IMR-90 (cell line): ENCODE data around the gene NT5DC3. TPM values are rescaled to one million over a fixed set of nuclear protein-coding genes. Genes with fewer than 3 reads are reported as not detected.

Source experiments
- ATAC-seq: fragments of 200-7000 bp; cut with Tn5 transposase; 2 replicates; pipeline ENCODE4 v1.9.1; 2020; ENCODE audit warnings: low read depth, mild to moderate bottlenecking, moderate library complexity
- BruUV-seq: library from RNA; stranded (reverse); fragments of 400-500 nt; replicated peaks from 2 replicates; lab custom pipeline; 2021; lab: Mats Ljungman, UMichigan
- CTCF ChIA-PET: fragments of 300-600 bp; formaldehyde crosslinking; extraction: SDS; loops from one replicate; lab custom pipeline; 2021; ENCODE audit warnings: antibody characterized with exemption; lab: Yijun Ruan, JAX
- POLR2A ChIA-PET: fragments of 300-600 bp; sonication (Branson Sonifier 250); formaldehyde crosslinking; loops from one replicate; lab custom pipeline; 2022; ENCODE audit warnings: antibody characterized with exemption; ENCODE audit not compliant: unreplicated experiment; lab: Charles Lee
- DNase-seq: peaks from one replicate; pipeline ENCODE4 v3.0.0; 2013
- H2AFZ ChIP-seq: replicated peaks from 2 replicates; pipeline ENCODE3; 2013; ENCODE audit warnings: low read length, mild to moderate bottlenecking; ENCODE audit not compliant: poor library complexity
- H2AK5ac ChIP-seq: 2 replicates; pipeline ENCODE4 v1.6.1; 2013; ENCODE audit warnings: low read depth, low read length, inconsistent platforms
- H2AK9ac ChIP-seq: replicated peaks from 2 replicates; pipeline ENCODE3; 2013; ENCODE audit warnings: mild to moderate bottlenecking, low read depth, low read length, moderate library complexity; ENCODE audit not compliant: poor library complexity
- H2BK120ac ChIP-seq: 2 replicates; pipeline ENCODE4 v1.6.1; 2013; ENCODE audit warnings: low read depth, low read length, inconsistent platforms
- H2BK15ac ChIP-seq: 3 replicates; pipeline ENCODE4 v1.6.1; 2013; ENCODE audit warnings: low read depth, low read length, inconsistent platforms
- H2BK20ac ChIP-seq: 2 replicates; pipeline ENCODE4 v1.6.1; 2013; ENCODE audit warnings: low read depth, mild to moderate bottlenecking, inconsistent platforms, low read length, moderate library complexity
- H2BK5ac ChIP-seq: 2 replicates; pipeline ENCODE4 v1.6.1; 2013; ENCODE audit warnings: mild to moderate bottlenecking, low read depth, low read length, inconsistent platforms; ENCODE audit not compliant: poor library complexity, severe bottlenecking
- H3K14ac ChIP-seq: replicated peaks from 2 replicates; pipeline ENCODE4 v1.6.1; 2013; ENCODE audit warnings: low read depth, low read length, inconsistent platforms
- H3K18ac ChIP-seq: 2 replicates; pipeline ENCODE4 v1.6.1; 2013; ENCODE audit warnings: low read depth, low read length, control low read depth
- H3K23ac ChIP-seq: 2 replicates; pipeline ENCODE4 v1.6.1; 2013; ENCODE audit warnings: low read depth, low read length, inconsistent platforms
- H3K27ac ChIP-seq: 2 replicates; pipeline ENCODE4 v1.5.1; 2013; ENCODE audit warnings: mild to moderate bottlenecking, control low read depth, low read length; ENCODE audit not compliant: insufficient read depth
- H3K27me3 ChIP-seq: 2 replicates; pipeline ENCODE4 v1.6.1; 2013; ENCODE audit warnings: low read length; ENCODE audit not compliant: control insufficient read depth, insufficient read depth
- H3K36me3 ChIP-seq: 2 replicates; pipeline ENCODE4 v1.6.1; 2013; ENCODE audit warnings: low read length, mixed read lengths; ENCODE audit not compliant: control insufficient read depth, insufficient read depth
- H3K4ac ChIP-seq: 2 replicates; pipeline ENCODE4 v1.6.1; 2013; ENCODE audit warnings: low read depth, low read length, inconsistent platforms
- H3K4me1 ChIP-seq: 2 replicates; pipeline ENCODE4 v1.6.1; 2013; ENCODE audit warnings: low read length, mixed read lengths; ENCODE audit not compliant: control insufficient read depth, insufficient read depth
- H3K4me2 ChIP-seq: 2 replicates; pipeline ENCODE4 v1.6.1; 2013; ENCODE audit warnings: low read depth, mild to moderate bottlenecking, control low read depth, low read length, moderate library complexity
- H3K4me3 ChIP-seq: 2 replicates; pipeline ENCODE4 v1.5.1; 2013; ENCODE audit warnings: low read depth, mild to moderate bottlenecking, control low read depth, low read length, moderate library complexity; ENCODE audit not compliant: insufficient read depth
- H3K56ac ChIP-seq: 2 replicates; pipeline ENCODE4 v1.6.1; 2013; ENCODE audit warnings: low read length, inconsistent platforms; ENCODE audit not compliant: insufficient read depth; ENCODE audit errors: extremely low read depth
- H3K79me1 ChIP-seq, 2 experiments: 2 replicates each; pipeline ENCODE4 v1.6.1; 2013; ENCODE audit warnings: low read length in 2 of 2, inconsistent platforms in 1 of 2, low read depth in 1 of 2
- H3K9ac ChIP-seq: 2 replicates; pipeline ENCODE4 v1.6.1; 2013; ENCODE audit warnings: low read depth, low read length, control low read depth
- H3K9me1 ChIP-seq: 2 replicates; pipeline ENCODE4 v1.6.1; 2013; ENCODE audit warnings: low read length, inconsistent platforms; ENCODE audit not compliant: insufficient read depth
- H3K9me3 ChIP-seq: 2 replicates; pipeline ENCODE4 v1.6.1; 2013; ENCODE audit warnings: low read length; ENCODE audit not compliant: control insufficient read depth, insufficient read depth
- H4K20me1 ChIP-seq: 2 replicates; pipeline ENCODE4 v1.6.1; 2013; ENCODE audit warnings: low read length, inconsistent platforms; ENCODE audit not compliant: insufficient read depth
- H4K5ac ChIP-seq: 2 replicates; pipeline ENCODE4 v1.6.1; 2013; ENCODE audit warnings: mild to moderate bottlenecking, low read depth, low read length, control low read depth
- H4K8ac ChIP-seq, 2 experiments: 2 replicates each; pipeline ENCODE4 v1.6.1; 2013; ENCODE audit warnings: low read depth in 2 of 2, low read length in 2 of 2, control low read depth in 1 of 2, inconsistent platforms in 1 of 2
- H4K91ac ChIP-seq: 2 replicates; pipeline ENCODE4 v1.6.1; 2013; ENCODE audit warnings: low read depth, low read length, inconsistent platforms; ENCODE audit not compliant: insufficient read depth
- BHLHE40 ChIP-seq: fragments of 150-350 bp; IDR thresholded peaks from 2 replicates; pipeline ENCODE4 v1.6.1; 2016; ENCODE audit warnings: mild to moderate bottlenecking, low read depth, low read length
- CEBPB ChIP-seq: IDR thresholded peaks from 2 replicates; pipeline ENCODE4 v1.6.1; 2012; ENCODE audit warnings: low read depth, low read length, improper control_type of control experiment
- CHD1 ChIP-seq: IDR thresholded peaks from 2 replicates; pipeline ENCODE4 v1.6.1; 2012; ENCODE audit warnings: low read depth, low read length, improper control_type of control experiment
- FOS ChIP-seq: fragments of 150-350 bp; IDR thresholded peaks from 2 replicates; pipeline ENCODE4 v1.6.1; 2016; ENCODE audit warnings: low read depth, low read length
- MAFK ChIP-seq: IDR thresholded peaks from 2 replicates; pipeline ENCODE4 v1.6.1; 2012; ENCODE audit warnings: low read depth, low read length, improper control_type of control experiment
- MAZ ChIP-seq: IDR thresholded peaks from 2 replicates; pipeline ENCODE4 v1.6.1; 2012; ENCODE audit warnings: low read depth, mild to moderate bottlenecking, low read length, improper control_type of control experiment, moderate library complexity, borderline replicate concordance
- MXI1 ChIP-seq: IDR thresholded peaks from 2 replicates; pipeline ENCODE4 v1.6.1; 2012; ENCODE audit warnings: low read depth, mild to moderate bottlenecking, low read length, moderate library complexity, borderline replicate concordance
- NFE2L2 ChIP-seq: fragments of 150-350 bp; IDR thresholded peaks from 2 replicates; pipeline ENCODE4 v1.6.1; 2016; ENCODE audit warnings: low read depth, mild to moderate bottlenecking, low read length
- POLR2A ChIP-seq: IDR thresholded peaks from 2 replicates; pipeline ENCODE4 v1.6.1; 2012; ENCODE audit warnings: mild to moderate bottlenecking, low read depth, low read length
- RAD21 ChIP-seq: IDR thresholded peaks from 2 replicates; pipeline ENCODE4 v1.6.1; 2012; ENCODE audit warnings: low read length, improper control_type of control experiment
- RCOR1 ChIP-seq: IDR thresholded peaks from 2 replicates; pipeline ENCODE4 v1.6.1; 2012; ENCODE audit warnings: mild to moderate bottlenecking, low read length, improper control_type of control experiment; ENCODE audit not compliant: insufficient replicate concordance
- RFX5 ChIP-seq: IDR thresholded peaks from 2 replicates; pipeline ENCODE4 v1.8.0; 2012; ENCODE audit warnings: low read depth, mild to moderate bottlenecking, low read length, moderate library complexity
- SMC3 ChIP-seq: fragments of 150-350 bp; IDR thresholded peaks from 2 replicates; pipeline ENCODE4 v1.6.1; 2016; ENCODE audit warnings: low read depth, mild to moderate bottlenecking, antibody characterized with exemption, low read length, moderate library complexity
- WGBS, 2 experiments: methylation state at CpG; one replicate each; pipeline versions ENCODE4 v1.1.5 to v1.1.7; 2013; ENCODE audit warnings: missing lambda C conversion rate in 2 of 2; ENCODE audit not compliant: insufficient read length in 1 of 2; ENCODE audit errors: extremely low coverage in 2 of 2; 5-methylcytosine and 5-hydroxymethylcytosine counted together
- dilution Hi-C: fragments of 300-500 bp; cut with HindIII; formaldehyde crosslinking; loops from one replicate; pipeline ENCODE4 v1.14.3; 2018; ENCODE audit warnings: low sequenced_read_pairs; ENCODE audit not compliant: unreplicated experiment
- in situ Hi-C: fragments of 300-500 bp; cut with MboI; formaldehyde crosslinking; loops from 3 replicates; pipeline ENCODE4 v1.14.3; 2019; ENCODE audit warnings: low sequenced_read_pairs, inconsistent platforms, mixed read lengths
- intact Hi-C: fragments of 100-400 bp; cut with micrococcal nuclease; formaldehyde crosslinking; loops from 2 replicates; pipeline ENCODE4 v1.10.0; 2022
- polyA plus RNA-seq, 3 experiments: library from polyadenylated mRNA; depleted of rRNA; stranded (reverse); fragments of >200 nt; gene quantifications; 2 replicates each; pipeline ENCODE4 v1.2.3, GENCODE V29; 2012; ENCODE audit warnings: low replicate concordance in 1 of 3
- total RNA-seq: library from RNA; depleted of rRNA; stranded (reverse); fragments of >200 nt; gene quantifications from 2 replicates; pipeline ENCODE4 v1.2.3, GENCODE V29; 2012
- TF ChIP-seq, protein P1 (sequence below): conservative IDR thresholded peaks from 2 replicates; pipeline ENCODE4 v1.5.1; 2012; ENCODE audit warnings: mild to moderate bottlenecking, low read depth, low read length, improper control_type of control experiment
- TF ChIP-seq, protein P2 (sequence below): fragments of 150-350 bp; IDR thresholded peaks from 2 replicates; pipeline ENCODE4 v1.6.1; 2017; ENCODE audit warnings: mild to moderate bottlenecking, antibody characterized with exemption, low read length, low read depth
- TF ChIP-seq, protein P3 (sequence below): fragments of 150-350 bp; IDR thresholded peaks from 2 replicates; pipeline ENCODE4 v1.6.1; 2016; ENCODE audit warnings: low read depth, mild to moderate bottlenecking, low read length, moderate library complexity, borderline replicate concordance

NT5DC3 gene
- total and polyA plus RNA-seq, 2 of the 4 experiments (the other 2 are of a cell fraction), result 7.3 to 17.6 TPM

DNA sequence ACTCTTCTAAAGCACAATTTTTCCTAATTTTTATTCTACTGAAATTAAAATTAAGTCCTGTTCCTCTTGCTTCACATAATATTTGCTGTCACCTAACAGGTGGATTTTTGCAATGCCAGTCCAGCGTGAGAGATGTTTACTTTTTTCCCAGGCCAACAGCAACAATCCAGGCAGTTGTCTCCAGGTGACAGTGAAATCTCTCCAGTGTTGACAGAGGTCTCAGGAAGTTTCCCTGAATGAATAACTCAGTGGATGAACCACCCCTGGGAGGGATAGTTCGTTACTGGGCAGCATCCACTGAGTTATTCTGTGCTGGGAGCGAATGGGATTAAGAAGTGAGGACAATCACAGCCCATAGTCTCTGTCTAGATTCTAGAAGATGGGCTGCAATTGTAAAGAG is 7.1 kb upstream of the NT5DC3 start:
- Histone ChIP-seq H2BK120ac (no peak overlapping the region), H3K9me1 (no peaks in the 10 kb centered on the region), H3K14ac (no peak overlapping the region), H3K9ac (no peak overlapping the region), H3K9me3 (no peaks in the 10 kb centered on the region), H2BK5ac (no peak overlapping the region), H2AK5ac (no peak overlapping the region), H2BK20ac (no peak overlapping the region), H4K5ac (no peak overlapping the region), H3K4me3 (no peak overlapping the region), H2AK9ac (no peak overlapping the region), H4K20me1 (no peaks in the 10 kb centered on the region), H3K4me2 (no peak overlapping the region), H3K23ac (no peak overlapping the region), H2AFZ (no peak overlapping the region), H3K36me3 (no peaks in the 10 kb centered on the region), H3K56ac (no peak overlapping the region), H2BK15ac (no peak overlapping the region), H3K4me1 (peaks cover 5% of the 10 kb centered on the region; the same call in 1 of the 2 replicates), H3K18ac (no peak overlapping the region), H4K91ac (no peak overlapping the region), H3K4ac (no peak overlapping the region), H3K27me3 (no peaks in the 10 kb centered on the region), H3K79me1 (no peaks in the 10 kb centered on the region), H3K27ac (no peak overlapping the region), H4K8ac (no peak overlapping the region)
- in situ Hi-C loops, result no loop called here
- no CpG with 5 or more reads among the region's 3 CpGs for WGBS, 2 experiments
- DNase-seq, result no peak
- intact Hi-C loops, result no loop called here
- dilution Hi-C loops, result no loop called here
- ATAC-seq, result no peak
- ChIA-PET CTCF (no interaction called here), POLR2A (no interaction called here)
- TF ChIP-seq, protein P1, sequence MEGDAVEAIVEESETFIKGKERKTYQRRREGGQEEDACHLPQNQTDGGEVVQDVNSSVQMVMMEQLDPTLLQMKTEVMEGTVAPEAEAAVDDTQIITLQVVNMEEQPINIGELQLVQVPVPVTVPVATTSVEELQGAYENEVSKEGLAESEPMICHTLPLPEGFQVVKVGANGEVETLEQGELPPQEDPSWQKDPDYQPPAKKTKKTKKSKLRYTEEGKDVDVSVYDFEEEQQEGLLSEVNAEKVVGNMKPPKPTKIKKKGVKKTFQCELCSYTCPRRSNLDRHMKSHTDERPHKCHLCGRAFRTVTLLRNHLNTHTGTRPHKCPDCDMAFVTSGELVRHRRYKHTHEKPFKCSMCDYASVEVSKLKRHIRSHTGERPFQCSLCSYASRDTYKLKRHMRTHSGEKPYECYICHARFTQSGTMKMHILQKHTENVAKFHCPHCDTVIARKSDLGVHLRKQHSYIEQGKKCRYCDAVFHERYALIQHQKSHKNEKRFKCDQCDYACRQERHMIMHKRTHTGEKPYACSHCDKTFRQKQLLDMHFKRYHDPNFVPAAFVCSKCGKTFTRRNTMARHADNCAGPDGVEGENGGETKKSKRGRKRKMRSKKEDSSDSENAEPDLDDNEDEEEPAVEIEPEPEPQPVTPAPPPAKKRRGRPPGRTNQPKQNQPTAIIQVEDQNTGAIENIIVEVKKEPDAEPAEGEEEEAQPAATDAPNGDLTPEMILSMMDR, result no peak
- TF ChIP-seq SMC3 (no peak), MXI1 (no peak), POLR2A (no peak), RFX5 (no peak), MAZ (no peak), NFE2L2 (no peak), CEBPB (no peak), RCOR1 (no peak), MAFK (no peak), CHD1 (no peak), FOS (no peak), BHLHE40 (no peak), RAD21 (no peak)
- TF ChIP-seq, protein P2, sequence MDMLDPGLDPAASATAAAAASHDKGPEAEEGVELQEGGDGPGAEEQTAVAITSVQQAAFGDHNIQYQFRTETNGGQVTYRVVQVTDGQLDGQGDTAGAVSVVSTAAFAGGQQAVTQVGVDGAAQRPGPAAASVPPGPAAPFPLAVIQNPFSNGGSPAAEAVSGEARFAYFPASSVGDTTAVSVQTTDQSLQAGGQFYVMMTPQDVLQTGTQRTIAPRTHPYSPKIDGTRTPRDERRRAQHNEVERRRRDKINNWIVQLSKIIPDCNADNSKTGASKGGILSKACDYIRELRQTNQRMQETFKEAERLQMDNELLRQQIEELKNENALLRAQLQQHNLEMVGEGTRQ, result no peak
- TF ChIP-seq, protein P3, sequence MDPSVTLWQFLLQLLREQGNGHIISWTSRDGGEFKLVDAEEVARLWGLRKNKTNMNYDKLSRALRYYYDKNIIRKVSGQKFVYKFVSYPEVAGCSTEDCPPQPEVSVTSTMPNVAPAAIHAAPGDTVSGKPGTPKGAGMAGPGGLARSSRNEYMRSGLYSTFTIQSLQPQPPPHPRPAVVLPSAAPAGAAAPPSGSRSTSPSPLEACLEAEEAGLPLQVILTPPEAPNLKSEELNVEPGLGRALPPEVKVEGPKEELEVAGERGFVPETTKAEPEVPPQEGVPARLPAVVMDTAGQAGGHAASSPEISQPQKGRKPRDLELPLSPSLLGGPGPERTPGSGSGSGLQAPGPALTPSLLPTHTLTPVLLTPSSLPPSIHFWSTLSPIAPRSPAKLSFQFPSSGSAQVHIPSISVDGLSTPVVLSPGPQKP, result no peak
- BruUV-seq, result no TSS peak
